AG09319 (cell line): ENCODE data around the gene UTP25.

ENCODE experiments used
- DNase-seq: peaks from one replicate; pipeline ENCODE4 v3.0.0-alpha.2; 2010; ENCODE audit warnings: low read depth; ENCODE audit errors: extremely low read depth
- CTCF ChIP-seq: IDR thresholded peaks from 2 replicates; pipeline ENCODE4 v1.5.1; 2011; ENCODE audit warnings: low read depth, mild to moderate bottlenecking, inconsistent platforms, low read length, moderate library complexity

The UTP25 gene

GRCh38 chr1:209871006-209871405 is 43.2 kb downstream of the UTP25 start:
- no peak for TF ChIP-seq CTCF
- no peak for DNase-seq

DNA sequence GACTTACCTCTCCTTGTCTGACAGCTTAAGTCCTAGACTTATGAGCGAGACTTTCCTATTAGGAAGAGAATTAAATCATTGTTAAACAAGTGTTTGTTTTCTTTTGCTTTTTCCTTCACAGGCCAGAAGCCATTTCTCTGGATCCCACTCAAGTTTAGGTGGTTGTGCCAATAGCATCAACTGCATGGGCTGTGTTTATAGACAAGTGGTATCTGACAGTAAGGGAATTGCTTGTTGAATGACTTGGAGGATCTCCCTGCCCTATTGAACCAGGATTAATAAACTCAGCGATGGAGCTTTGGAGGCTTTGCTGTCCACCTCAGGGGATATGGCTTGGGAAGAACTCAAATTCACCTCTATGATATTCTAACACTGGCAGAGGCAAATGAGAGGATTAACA is 43.7 kb downstream of the UTP25 start:
- TF ChIP-seq CTCF: no peak
- no peak for DNase-seq

GRCh38 chr1:209873067-209873799 is 45.5 kb downstream of the UTP25 start:
- no peak for TF ChIP-seq CTCF

DNA sequence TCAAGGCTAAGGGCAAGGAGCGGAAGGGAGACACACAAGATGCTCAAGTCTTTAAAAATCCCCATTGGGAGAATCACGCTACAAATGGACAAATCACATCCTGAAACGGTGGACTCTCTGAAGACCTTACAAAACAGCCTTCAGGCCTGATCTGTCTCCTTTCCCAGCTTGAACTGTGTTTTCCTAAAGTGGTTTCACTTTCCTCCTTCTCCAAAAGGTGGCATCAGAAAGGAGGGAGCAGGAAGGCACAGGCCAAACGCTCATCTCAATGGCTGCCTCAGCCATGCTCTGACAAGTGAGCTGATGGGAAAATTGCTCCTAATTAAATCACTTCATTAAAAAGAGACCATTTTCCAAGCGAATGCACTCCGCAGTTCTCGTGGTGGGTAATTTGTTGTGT is 47.7 kb downstream of the UTP25 start:
- TF ChIP-seq CTCF: peak; percentile 66
- DNase-seq: no peak

More at GRCh38 chr1:209873067-209873799, 45.5 kb downstream of the UTP25 start:
- no peak for DNase-seq

- no peak for DNase-seq
- TF ChIP-seq CTCF: no peak
These were observed 48.5 kb downstream of the UTP25 start for GRCh38 chr1:209876078-209876800.

DNA sequence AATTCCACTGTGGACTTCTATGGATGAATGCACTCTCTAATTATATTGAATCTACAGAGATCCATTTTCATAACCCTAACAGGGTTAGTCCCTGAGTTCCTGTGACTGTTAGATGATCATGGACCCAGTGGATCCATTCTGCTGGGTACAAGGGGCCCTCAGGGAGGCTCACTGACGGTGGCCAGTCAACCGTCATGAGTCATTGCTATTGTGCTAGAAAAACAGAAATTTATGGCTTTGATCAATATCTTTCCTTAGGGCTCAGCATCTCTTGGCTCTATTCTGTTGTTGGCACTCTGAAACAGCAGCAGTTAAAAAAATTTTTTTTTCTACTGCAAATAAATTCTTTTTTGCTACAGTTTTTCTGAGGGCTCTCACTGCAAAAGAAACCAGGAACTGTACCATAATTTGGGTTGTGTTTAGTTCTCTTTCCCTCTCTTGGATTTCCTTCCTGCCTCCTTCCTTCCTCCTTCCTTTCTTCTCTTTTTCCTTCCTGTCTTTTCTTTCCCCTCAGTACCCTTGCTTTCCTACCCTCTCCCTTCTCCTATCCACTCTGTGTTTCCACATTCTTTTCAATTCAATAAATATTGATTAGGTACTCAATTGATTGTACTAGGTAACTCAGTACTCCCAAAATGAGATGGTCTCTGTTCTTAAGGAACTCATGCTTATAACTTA is 49.5 kb downstream of the UTP25 start:
- no peak for TF ChIP-seq CTCF
- no peak for DNase-seq

- no peak for DNase-seq
- no peak for TF ChIP-seq CTCF
These were observed 51.2 kb downstream of the UTP25 start for GRCh38 chr1:209878964-209879363.
